HepG2 (cell line): Measurements from ENCODE around the gene FRMD4A. TPM values are rescaled to one million over a fixed set of nuclear protein-coding genes. Genes with fewer than 3 reads are reported as not detected.
A peak's percentile ranks its signal among the peaks of the same experiment; 100 is the strongest.

ENCODE experiments used
- HNF1B ChIP-seq: sonication (generic); formaldehyde crosslinking; IDR thresholded peaks from 2 replicates; pipeline ENCODE4 v1.5.1; 2020; ENCODE audit warnings: mild to moderate bottlenecking, moderate library complexity, missing genetic modification reagents
- HOXA9 ChIP-seq: sonication (generic); formaldehyde crosslinking; IDR thresholded peaks from 2 replicates; pipeline ENCODE4 v1.8.1; 2022; ENCODE audit warnings: missing genetic modification reagents, mild to moderate bottlenecking, moderate library complexity, borderline replicate concordance
- ISX ChIP-seq: sonication (generic); formaldehyde crosslinking; conservative IDR thresholded peaks from 2 replicates; pipeline ENCODE4 v1.5.0; 2020; ENCODE audit warnings: missing genetic modification reagents
- JDP2 ChIP-seq: sonication (generic); formaldehyde crosslinking; IDR thresholded peaks from 2 replicates; pipeline ENCODE4 v1.8.1; 2022; ENCODE audit warnings: missing genetic modification reagents, borderline replicate concordance
- MXD3 ChIP-seq: IDR thresholded peaks from 2 replicates; pipeline ENCODE4 v1.6.1; 2016; ENCODE audit warnings: mild to moderate bottlenecking, missing biosample characterization, missing genetic modification reagents
- NFATC3 ChIP-seq: sonication (generic); formaldehyde crosslinking; IDR thresholded peaks from 2 replicates; pipeline ENCODE4 v1.5.1; 2020; ENCODE audit warnings: mild to moderate bottlenecking, missing genetic modification reagents
- RAD21 ChIP-seq: fragments of 450-650 bp; formaldehyde crosslinking; IDR thresholded peaks from 2 replicates; pipeline ENCODE4 v1.5.0; 2020; ENCODE audit warnings: mild to moderate bottlenecking
- SRSF9 ChIP-seq: fragments of 200-400 bp; formaldehyde crosslinking; IDR thresholded peaks from 2 replicates; pipeline ENCODE4 v1.6.1; 2018; ENCODE audit warnings: borderline replicate concordance, mild to moderate bottlenecking, low read depth, low read length; ENCODE audit not compliant: insufficient read depth, poor library complexity, severe bottlenecking
- ZNF205 ChIP-seq: IDR thresholded peaks from 2 replicates; pipeline ENCODE4 v1.6.1; 2018; ENCODE audit warnings: missing biosample characterization, missing genetic modification reagents
- ZNF446 ChIP-seq: sonication (generic); formaldehyde crosslinking; IDR thresholded peaks from 2 replicates; pipeline ENCODE4 v1.5.0; 2020; ENCODE audit warnings: mild to moderate bottlenecking, missing genetic modification reagents
- ZNF557 ChIP-seq: sonication (generic); formaldehyde crosslinking; IDR thresholded peaks from 2 replicates; pipeline ENCODE4 v1.4.0; 2020; ENCODE audit warnings: missing genetic modification reagents
- ZNF615 ChIP-seq: sonication (generic); formaldehyde crosslinking; IDR thresholded peaks from 2 replicates; pipeline ENCODE4 v1.5.0; 2020; ENCODE audit warnings: mild to moderate bottlenecking, missing genetic modification reagents, borderline replicate concordance
- ZNF639 ChIP-seq: conservative IDR thresholded peaks from 2 replicates; pipeline ENCODE4 v1.6.1; 2018; ENCODE audit warnings: missing genetic modification reagents
- polyA plus RNA-seq, 8 experiments: library from polyadenylated mRNA; depleted of rRNA in 3 of 8; stranded (reverse) in 7 of 8; unstranded in 1 of 8; fragments of >200 nt; fragmentation: Illumina TruSeq in 4 of 8; extraction: Trizol in 4 of 8; gene quantifications; 2 replicates each; pipeline versions ENCODE4 v1.2.1 to v1.2.3, GENCODE V29; 2011 to 2016; ENCODE audit warnings: low read depth in 4 of 8, missing spikeins in 1 of 8, mixed read lengths in 1 of 8; ENCODE audit not compliant: insufficient read depth in 1 of 8
- total RNA-seq, 5 experiments: library from RNA; depleted of rRNA; stranded (reverse); fragments of >200 nt; fragmentation: Illumina TruSeq; extraction: Trizol; gene quantifications; 2 replicates each; pipeline ENCODE4 v1.2.3, GENCODE V29; 2016; ENCODE audit warnings: low read depth in 1 of 5
- TF ChIP-seq, protein P1 (sequence below): sonication (generic); formaldehyde crosslinking; conservative IDR thresholded peaks from 2 replicates; pipeline ENCODE4 v1.4.0; 2020; ENCODE audit warnings: missing genetic modification reagents
- TF ChIP-seq, protein P2 (sequence below): sonication (generic); formaldehyde crosslinking; IDR thresholded peaks from 2 replicates; pipeline ENCODE4 v1.4.0; 2020; ENCODE audit warnings: missing genetic modification reagents
- TF ChIP-seq, protein P3 (sequence below): sonication (generic); formaldehyde crosslinking; IDR thresholded peaks from 2 replicates; pipeline ENCODE4 v1.8.1; 2023; ENCODE audit warnings: mild to moderate bottlenecking, missing genetic modification reagents, borderline replicate concordance
- TF ChIP-seq, protein P4 (sequence below): sonication (generic); formaldehyde crosslinking; IDR thresholded peaks from 2 replicates; pipeline ENCODE4 v1.5.1; 2020; ENCODE audit warnings: missing genetic modification reagents, mild to moderate bottlenecking, borderline replicate concordance
- TF ChIP-seq, protein P5 (sequence below): sonication (generic); formaldehyde crosslinking; IDR thresholded peaks from 2 replicates; pipeline ENCODE4 v1.4.0; 2020; ENCODE audit warnings: mild to moderate bottlenecking, missing genetic modification reagents

Gene FRMD4A
- total and polyA plus RNA-seq, 2 of the 13 experiments (the other 11 are each of a cell fraction or from before 2014, with no cell fraction given): 0.09 to 0.26 TPM

GRCh38 chr10:14184841-14185315, 145.8 kb downstream of the FRMD4A start (continued):
- TF ChIP-seq MXD3 (CRISPR knock-in tag) (no peak), ZNF615 (no peak), SRSF9 (no peak), ZNF205 (CRISPR knock-in tag) (peak; percentile 85), HNF1B (no peak), JDP2 (CRISPR knock-in tag) (no peak), ZNF639 (CRISPR knock-in tag) (no peak), ZNF446 (CRISPR knock-in tag) (no peak), ISX (no peak), RAD21 (no peak), NFATC3 (CRISPR knock-in tag) (no peak), HOXA9 (no peak), ZNF557 (CRISPR knock-in tag) (no peak)
- TF ChIP-seq, protein P1, sequence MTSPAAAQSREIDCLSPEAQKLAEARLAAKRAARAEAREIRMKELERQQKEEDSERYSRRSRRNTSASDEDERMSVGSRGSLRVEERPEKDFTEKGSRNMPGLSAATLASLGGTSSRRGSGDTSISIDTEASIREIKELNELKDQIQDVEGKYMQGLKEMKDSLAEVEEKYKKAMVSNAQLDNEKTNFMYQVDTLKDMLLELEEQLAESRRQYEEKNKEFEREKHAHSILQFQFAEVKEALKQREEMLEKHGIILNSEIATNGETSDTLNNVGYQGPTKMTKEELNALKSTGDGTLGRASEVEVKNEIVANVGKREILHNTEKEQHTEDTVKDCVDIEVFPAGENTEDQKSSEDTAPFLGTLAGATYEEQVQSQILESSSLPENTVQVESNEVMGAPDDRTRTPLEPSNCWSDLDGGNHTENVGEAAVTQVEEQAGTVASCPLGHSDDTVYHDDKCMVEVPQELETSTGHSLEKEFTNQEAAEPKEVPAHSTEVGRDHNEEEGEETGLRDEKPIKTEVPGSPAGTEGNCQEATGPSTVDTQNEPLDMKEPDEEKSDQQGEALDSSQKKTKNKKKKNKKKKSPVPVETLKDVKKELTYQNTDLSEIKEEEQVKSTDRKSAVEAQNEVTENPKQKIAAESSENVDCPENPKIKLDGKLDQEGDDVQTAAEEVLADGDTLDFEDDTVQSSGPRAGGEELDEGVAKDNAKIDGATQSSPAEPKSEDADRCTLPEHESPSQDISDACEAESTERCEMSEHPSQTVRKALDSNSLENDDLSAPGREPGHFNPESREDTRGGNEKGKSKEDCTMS (CRISPR knock-in tag): no peak
- TF ChIP-seq, protein P2, sequence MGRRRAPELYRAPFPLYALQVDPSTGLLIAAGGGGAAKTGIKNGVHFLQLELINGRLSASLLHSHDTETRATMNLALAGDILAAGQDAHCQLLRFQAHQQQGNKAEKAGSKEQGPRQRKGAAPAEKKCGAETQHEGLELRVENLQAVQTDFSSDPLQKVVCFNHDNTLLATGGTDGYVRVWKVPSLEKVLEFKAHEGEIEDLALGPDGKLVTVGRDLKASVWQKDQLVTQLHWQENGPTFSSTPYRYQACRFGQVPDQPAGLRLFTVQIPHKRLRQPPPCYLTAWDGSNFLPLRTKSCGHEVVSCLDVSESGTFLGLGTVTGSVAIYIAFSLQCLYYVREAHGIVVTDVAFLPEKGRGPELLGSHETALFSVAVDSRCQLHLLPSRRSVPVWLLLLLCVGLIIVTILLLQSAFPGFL: no peak
- TF ChIP-seq, protein P3, sequence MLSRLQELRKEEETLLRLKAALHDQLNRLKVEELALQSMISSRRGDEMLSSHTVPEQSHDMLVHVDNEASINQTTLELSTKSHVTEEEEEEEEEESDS (CRISPR knock-in tag): no peak
- TF ChIP-seq, protein P4, sequence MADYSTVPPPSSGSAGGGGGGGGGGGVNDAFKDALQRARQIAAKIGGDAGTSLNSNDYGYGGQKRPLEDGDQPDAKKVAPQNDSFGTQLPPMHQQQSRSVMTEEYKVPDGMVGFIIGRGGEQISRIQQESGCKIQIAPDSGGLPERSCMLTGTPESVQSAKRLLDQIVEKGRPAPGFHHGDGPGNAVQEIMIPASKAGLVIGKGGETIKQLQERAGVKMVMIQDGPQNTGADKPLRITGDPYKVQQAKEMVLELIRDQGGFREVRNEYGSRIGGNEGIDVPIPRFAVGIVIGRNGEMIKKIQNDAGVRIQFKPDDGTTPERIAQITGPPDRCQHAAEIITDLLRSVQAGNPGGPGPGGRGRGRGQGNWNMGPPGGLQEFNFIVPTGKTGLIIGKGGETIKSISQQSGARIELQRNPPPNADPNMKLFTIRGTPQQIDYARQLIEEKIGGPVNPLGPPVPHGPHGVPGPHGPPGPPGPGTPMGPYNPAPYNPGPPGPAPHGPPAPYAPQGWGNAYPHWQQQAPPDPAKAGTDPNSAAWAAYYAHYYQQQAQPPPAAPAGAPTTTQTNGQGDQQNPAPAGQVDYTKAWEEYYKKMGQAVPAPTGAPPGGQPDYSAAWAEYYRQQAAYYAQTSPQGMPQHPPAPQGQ (CRISPR knock-in tag): no peak
- TF ChIP-seq, protein P5, sequence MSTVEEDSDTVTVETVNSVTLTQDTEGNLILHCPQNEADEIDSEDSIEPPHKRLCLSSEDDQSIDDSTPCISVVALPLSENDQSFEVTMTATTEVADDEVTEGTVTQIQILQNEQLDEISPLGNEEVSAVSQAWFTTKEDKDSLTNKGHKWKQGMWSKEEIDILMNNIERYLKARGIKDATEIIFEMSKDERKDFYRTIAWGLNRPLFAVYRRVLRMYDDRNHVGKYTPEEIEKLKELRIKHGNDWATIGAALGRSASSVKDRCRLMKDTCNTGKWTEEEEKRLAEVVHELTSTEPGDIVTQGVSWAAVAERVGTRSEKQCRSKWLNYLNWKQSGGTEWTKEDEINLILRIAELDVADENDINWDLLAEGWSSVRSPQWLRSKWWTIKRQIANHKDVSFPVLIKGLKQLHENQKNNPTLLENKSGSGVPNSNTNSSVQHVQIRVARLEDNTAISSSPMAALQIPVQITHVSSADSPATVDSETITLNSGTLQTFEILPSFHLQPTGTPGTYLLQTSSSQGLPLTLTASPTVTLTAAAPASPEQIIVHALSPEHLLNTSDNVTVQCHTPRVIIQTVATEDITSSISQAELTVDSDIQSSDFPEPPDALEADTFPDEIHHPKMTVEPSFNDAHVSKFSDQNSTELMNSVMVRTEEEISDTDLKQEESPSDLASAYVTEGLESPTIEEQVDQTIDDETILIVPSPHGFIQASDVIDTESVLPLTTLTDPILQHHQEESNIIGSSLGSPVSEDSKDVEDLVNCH (CRISPR knock-in tag): no peak
